ENCODE measurements around the gene ZFYVE28. TPM values are rescaled to one million over a fixed set of nuclear protein-coding genes. Genes with fewer than 3 reads are reported as not detected.

ZFYVE28 gene
- total and polyA plus RNA-seq, 2 donors from 2014 or later, result 8.0 to 18.9 TPM

DNA sequence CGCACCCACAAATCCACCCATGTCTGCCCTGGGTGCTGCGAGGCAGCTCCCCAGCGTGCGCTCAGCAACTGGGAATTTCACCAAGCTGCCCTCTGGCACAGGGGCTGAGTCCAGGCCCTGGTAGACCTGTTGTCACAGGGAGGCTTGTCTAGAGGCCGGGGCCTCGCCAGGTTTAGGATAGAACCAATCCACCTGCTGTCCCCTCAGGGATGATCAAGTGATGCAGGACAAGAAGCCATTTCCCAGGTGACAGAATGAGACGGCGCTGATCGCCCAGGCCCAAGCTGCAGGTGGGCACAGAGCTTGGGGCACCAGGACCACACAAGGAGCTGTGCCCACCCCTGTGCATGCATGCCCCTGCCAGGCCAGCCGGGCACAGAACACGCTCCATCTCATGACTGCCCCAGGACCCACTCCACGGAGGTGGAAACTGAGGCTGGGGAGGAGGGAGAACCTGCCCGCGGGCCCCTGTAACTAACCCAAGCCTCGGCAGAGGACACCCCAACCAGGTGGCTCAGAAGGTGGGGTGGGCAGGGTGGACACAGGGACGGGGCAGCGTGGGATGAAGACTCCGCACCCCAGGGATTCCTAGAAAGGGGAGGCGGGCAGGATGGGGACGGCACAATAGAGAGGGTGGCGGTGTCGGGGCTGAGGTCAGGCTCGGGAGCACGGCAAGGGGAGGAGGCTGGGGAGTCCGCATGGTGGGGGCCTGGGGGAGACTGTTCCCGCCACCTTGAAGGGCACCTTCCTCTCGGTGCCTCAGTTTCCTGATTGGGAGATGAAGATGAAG lies 78.0 kb downstream of the ZFYVE28 start:
- Histone ChIP-seq H3K4me1 (ENCODE audit: control insufficient read depth in 2 of 3, insufficient read depth in 2 of 3, low read depth in 1 of 3, low read length in 3 of 3) (no peaks in the 10 kb centered on the region), H3K9ac (ENCODE audit: low read length in 3 of 3) (no peak overlapping the region), H3K27me3 (ENCODE audit: control insufficient read depth, insufficient read depth, low read length) (no peaks in the 10 kb centered on the region), H3K36me3 (ENCODE audit: control insufficient read depth in 2 of 3, insufficient read depth in 3 of 3, low read length in 3 of 3) (peaks cover 0 to 3% (median 0%) of the 10 kb centered on the region in 3 donors), H3K9me3 (ENCODE audit: control insufficient read depth in 2 of 3, insufficient read depth in 1 of 3, low read length in 3 of 3) (no peaks in the 10 kb centered on the region), H3K27ac (ENCODE audit: low read depth in 2 of 2, low read length in 2 of 2) (no peak overlapping the region), H3K4me3 (ENCODE audit: low read length in 3 of 3) (no peak overlapping the region)
- no peak for FAIRE-seq
- intact Hi-C loops (cut with DNase I), result no loop called here
- peak in 2 of 5 donors; percentile 6 to 35 for DNase-seq
- TF ChIP-seq, protein P1, sequence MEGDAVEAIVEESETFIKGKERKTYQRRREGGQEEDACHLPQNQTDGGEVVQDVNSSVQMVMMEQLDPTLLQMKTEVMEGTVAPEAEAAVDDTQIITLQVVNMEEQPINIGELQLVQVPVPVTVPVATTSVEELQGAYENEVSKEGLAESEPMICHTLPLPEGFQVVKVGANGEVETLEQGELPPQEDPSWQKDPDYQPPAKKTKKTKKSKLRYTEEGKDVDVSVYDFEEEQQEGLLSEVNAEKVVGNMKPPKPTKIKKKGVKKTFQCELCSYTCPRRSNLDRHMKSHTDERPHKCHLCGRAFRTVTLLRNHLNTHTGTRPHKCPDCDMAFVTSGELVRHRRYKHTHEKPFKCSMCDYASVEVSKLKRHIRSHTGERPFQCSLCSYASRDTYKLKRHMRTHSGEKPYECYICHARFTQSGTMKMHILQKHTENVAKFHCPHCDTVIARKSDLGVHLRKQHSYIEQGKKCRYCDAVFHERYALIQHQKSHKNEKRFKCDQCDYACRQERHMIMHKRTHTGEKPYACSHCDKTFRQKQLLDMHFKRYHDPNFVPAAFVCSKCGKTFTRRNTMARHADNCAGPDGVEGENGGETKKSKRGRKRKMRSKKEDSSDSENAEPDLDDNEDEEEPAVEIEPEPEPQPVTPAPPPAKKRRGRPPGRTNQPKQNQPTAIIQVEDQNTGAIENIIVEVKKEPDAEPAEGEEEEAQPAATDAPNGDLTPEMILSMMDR (IDR thresholded peaks at IDR 0.05; ENCODE audit: borderline replicate concordance, extremely low read depth, insufficient read depth), result no peak

DNA sequence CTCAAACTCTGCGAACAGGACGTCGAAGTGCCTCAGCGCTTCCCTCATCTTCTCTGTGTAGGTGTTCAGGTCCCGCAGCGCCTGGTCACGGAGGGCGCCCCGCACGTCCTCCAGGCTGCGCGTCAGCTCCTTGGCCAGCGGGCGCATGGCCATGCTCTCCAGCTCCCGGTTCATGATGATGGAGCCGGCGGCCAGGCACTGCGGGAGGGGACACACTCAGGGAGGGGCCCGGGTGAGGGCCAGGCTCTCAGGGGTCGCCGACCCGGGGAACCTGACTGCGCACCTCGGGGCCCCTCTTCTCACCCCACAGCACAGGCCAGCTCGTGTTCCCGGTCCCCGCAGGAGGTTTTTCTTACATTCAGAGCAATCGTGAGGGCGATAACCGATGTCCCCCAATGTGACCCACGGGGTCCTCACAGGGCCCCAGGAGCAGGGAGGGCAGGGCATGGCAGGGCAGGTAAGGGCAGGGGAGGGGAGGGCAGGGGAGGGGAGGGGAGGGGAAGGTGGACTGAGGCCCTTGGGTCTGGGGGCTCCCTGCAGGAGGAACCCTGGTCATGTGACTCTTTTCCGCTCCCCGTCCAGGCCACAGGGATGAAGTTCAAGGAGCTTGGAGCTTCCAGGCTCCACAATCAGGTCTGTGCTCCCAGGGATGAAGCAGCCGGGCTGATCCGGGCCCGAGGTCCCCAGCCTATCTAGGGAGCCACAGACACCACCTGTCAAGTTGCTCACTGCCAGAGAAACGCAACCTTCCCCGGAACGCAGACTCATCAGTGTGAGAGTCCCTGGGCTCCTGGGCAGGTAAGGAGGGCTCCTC lies 78.8 kb downstream of the ZFYVE28 start:
- H3K9ac ChIP-seq (ENCODE audit: low read length in 3 of 3), result no peak overlapping the region
- intact Hi-C loops (cut with DNase I), result no loop called here
- no peaks in the 10 kb centered on the region for H3K9me3 ChIP-seq (ENCODE audit: control insufficient read depth in 2 of 3, insufficient read depth in 1 of 3, low read length in 3 of 3)
- H3K4me1 ChIP-seq (ENCODE audit: control insufficient read depth in 2 of 3, insufficient read depth in 2 of 3, low read depth in 1 of 3, low read length in 3 of 3), result no peaks in the 10 kb centered on the region
- no peaks in the 10 kb centered on the region for H3K27me3 ChIP-seq (ENCODE audit: control insufficient read depth, insufficient read depth, low read length)
- FAIRE-seq (no peak), DNase-seq (peak in 2 of 5 donors; percentile 12 to 56)
- H3K36me3 ChIP-seq (ENCODE audit: control insufficient read depth in 2 of 3, insufficient read depth in 3 of 3, low read length in 3 of 3), result peaks cover 0 to 3% (median 0%) of the 10 kb centered on the region in 3 donors
- TF ChIP-seq, protein P1 (IDR thresholded peaks at IDR 0.05; ENCODE audit: borderline replicate concordance, extremely low read depth, insufficient read depth), result no peak
- H3K27ac ChIP-seq (ENCODE audit: low read depth in 2 of 2, low read length in 2 of 2), result no peak overlapping the region
- H3K4me3 ChIP-seq (ENCODE audit: low read length in 3 of 3), result no peak overlapping the region

DNA sequence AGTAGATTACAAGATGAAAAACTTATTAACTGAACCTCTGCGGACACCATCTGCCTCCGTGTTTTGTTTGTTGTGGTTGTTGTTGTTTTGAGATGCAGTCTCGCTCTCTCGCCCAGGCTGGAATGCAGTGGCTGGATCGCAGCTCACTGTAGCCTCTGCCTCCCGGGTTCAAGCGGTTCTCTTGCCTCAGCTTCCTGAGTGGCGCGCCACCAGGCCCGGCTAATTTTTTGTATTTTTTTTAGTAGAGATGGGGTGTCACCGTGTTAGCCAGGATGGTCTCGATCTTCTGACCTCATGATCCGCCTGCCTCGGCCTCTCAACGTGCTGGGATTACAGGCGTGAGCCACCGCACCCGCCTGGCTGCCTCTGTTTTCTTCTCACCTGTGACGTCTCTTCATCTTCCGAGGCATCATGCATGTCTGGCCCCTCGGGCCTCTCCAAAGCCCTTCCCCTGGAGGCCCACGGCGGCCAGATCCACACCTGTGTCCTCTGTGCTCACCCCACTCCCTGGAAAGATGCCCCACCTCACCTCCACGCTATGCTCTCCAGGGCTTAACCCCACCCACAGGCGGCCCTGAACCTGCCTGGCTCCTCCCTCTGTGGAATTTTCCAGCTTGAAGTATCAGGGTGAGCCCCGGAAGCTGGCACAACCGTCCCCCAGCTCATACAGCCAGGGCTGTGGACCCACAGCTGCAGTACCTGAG lies 79.5 kb downstream of the ZFYVE28 start:
- FAIRE-seq (no peak), DNase-seq (peak in 1 of 5 donors; percentile 26)
- peaks cover 0 to 2% (median 0%) of the 10 kb centered on the region in 3 donors for H3K4me1 ChIP-seq (ENCODE audit: control insufficient read depth in 2 of 3, insufficient read depth in 2 of 3, low read depth in 1 of 3, low read length in 3 of 3)
- peaks cover 0 to 3% (median 0%) of the 10 kb centered on the region in 3 donors for H3K36me3 ChIP-seq (ENCODE audit: control insufficient read depth in 2 of 3, insufficient read depth in 3 of 3, low read length in 3 of 3)
- H3K27ac ChIP-seq (ENCODE audit: low read depth in 2 of 2, low read length in 2 of 2), result no peak overlapping the region
- H3K9me3 ChIP-seq (ENCODE audit: control insufficient read depth in 2 of 3, insufficient read depth in 1 of 3, low read length in 3 of 3), result no peaks in the 10 kb centered on the region
- no peaks in the 10 kb centered on the region for H3K27me3 ChIP-seq (ENCODE audit: control insufficient read depth, insufficient read depth, low read length)
- no peak overlapping the region for H3K4me3 ChIP-seq (ENCODE audit: low read length in 3 of 3)
- no peak overlapping the region for H3K9ac ChIP-seq (ENCODE audit: low read length in 3 of 3)
- TF ChIP-seq, protein P1 (IDR thresholded peaks at IDR 0.05; ENCODE audit: borderline replicate concordance, extremely low read depth, insufficient read depth), result no peak
- intact Hi-C loops (cut with DNase I), result no loop called here
